Retina (tissue), 1 donor: Measurements from ENCODE around the gene RANBP6.

Experiments used
- DNase-seq: peaks from one replicate; pipeline ENCODE4 v3.0.0-alpha.2; 2016

RANBP6 gene

DNA sequence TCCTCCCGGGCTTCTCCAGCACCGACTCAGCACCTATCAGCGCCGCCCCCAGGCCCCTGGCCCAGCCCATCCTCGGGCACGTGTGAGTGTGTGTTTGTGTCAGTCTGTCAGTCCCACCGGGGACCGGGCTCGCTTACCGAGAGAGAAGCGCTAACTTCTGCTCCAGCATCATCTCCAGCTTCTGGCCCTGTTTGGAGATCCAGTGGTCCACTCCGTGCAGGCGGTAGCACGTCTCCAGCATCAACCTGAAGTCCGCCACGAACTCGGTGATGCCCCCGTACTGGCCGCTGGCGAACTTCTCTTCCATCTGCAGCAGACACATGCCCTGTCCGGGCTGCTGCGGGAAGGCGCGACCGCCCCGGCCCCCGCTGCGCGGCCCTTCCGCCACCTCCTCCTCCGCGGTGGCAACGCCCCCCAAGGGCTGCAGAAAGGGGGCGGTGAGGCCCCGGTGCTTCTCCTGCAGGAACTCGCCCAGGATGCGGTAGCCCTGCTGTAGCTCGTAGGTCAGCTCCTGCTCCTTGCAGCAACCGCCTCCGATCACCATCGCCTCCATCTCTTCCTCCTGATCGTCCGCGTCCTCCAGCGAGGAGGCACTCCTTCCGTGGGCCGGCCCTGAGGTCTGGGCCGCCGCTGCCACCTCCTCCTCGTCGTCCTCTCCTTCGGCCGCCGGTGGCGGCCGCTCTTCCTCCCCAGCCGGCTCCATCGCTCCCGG is 8.2 kb downstream of the RANBP6 start:
- peak; percentile 92 for DNase-seq

DNA sequence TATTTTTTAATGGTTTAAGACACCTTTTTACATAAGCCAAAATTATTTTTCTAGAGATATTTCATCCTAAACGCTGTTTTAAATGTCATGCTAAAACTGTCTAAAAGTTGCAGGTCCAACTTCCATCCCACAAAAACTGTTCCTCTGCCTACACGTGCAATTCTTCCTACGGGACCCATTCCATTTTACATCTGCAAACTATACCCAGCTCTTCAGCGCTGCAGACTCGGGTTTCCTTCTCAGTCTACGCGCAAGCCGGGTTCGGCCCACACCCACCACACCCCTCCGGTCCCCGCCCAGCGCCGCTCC is 8.7 kb downstream of the RANBP6 start:
- no peak for DNase-seq

DNA sequence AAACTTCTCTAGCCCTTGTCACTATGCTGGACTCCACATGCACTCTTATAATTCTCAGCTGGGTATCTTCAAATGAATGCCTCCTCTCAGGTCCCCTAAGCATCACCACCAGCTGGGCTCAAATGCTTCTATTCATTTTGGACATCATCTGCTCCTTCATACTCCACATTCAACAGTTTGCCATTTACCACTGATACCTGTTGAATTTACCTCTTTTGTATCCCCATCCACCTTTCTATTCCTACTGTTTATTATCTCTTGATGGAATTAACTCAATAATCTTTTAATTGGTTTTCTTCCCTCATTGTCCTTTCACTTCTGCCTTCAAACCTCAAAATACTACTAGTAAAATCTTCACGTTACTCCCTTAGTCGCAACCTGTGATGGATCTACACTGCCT is 14.5 kb downstream of the RANBP6 start:
- no peak for DNase-seq

DNA sequence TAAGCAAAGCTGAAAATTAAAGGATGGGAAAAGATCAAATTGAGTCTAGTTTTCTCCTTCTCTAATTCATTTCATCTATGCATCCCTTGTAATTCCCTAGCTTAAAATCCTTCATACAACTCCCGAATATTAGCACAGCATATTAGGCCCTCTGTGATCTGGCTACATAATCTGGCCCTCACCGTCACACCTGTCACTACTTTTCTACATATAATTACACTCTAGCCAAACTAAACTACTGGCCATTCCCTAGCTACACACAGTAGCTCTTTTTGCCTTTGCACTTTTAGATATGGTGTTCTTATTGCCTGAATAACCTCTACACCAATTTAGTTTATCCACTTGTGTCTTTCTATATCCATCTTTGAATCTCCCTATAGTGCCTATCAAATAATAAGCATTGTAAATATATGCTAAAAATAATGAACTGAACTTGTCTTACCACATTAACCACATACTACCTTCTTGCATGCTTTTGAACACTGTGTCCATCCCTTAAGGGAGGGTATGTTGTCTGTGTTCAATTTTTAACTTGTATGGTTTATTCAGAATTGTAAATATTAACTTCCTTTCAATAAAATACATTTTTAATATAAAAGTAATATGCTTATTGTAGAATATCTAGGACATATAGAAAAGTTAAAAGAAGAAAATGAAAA is 15.9 kb downstream of the RANBP6 start:
- DNase-seq: no peak

DNA sequence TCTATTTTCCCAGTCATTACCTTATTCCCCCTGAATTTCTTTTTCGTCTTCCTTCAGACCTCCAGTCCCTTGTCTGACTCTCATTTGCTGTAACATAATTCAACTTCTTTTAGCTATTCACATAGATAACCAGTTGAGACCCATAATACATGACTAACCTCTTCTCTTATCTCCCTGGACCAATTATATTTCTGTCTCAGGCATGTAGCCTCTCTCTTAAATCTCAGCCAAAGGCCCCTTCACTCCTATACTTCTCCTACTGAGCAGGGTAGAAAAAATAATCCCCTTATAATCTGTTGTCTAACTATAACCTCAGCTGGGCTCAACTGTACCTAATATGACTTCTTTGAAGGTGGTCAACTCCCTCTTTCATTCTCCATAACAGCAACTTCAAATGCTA is 20.9 kb downstream of the RANBP6 start:
- DNase-seq: no peak

DNA sequence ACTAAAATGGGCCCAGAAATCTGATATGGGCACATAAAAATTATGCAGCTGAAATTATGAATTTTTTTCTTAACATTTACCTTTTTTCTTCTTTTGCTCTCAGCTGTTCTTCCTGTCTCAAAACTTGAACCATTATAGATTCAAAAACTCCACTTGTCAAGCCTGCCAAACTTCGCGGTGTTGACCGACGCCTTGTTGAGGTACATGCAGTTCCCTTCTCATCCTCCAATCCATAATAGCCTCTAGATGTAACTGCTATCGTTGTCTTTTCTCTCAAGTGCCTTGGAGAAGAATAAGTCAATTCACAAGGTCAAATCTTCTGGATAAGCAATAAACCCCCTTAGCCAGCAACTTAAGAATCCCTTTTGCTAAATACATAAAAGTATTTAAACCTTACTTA is 27.2 kb downstream of the RANBP6 start:
- no peak for DNase-seq

DNA sequence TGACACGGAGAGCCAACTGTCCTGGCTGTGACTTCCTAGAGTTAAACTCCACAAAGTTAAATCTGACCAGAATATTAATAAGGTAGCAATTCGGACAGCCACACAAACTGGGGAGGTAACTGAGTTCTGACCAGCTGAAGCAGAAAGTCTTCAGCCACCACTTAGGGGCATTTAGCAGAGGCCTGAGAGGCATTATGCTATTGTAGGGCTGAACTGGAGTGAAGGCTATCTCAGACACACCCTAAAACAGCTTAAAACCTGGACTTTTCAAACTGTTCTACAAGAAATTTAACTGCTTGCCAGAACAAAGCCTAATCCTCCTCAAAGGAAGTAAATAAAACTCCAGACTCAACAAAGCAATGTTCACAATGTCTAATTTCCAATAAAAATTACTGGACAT is 32.4 kb downstream of the RANBP6 start:
- no peak for DNase-seq

DNA sequence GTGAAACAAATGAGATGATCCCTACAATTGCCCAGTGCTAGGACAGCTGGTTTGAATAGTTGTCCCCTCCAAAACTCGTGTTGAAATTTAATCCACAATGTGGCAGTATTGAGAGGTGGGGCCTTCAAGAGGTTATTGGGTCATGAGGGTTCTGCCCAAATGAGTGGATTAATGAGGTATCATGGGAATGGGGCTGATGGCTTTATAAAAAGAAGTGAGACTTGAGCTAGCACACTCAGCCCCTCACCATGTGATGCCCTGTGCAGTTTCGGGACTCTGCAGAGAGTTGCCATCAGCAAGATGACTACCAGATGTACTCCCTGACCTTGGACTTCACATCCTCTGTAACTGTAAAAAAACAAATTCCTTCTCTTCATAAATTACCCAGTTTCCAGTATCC is 33.1 kb downstream of the RANBP6 start:
- DNase-seq: no peak

DNA sequence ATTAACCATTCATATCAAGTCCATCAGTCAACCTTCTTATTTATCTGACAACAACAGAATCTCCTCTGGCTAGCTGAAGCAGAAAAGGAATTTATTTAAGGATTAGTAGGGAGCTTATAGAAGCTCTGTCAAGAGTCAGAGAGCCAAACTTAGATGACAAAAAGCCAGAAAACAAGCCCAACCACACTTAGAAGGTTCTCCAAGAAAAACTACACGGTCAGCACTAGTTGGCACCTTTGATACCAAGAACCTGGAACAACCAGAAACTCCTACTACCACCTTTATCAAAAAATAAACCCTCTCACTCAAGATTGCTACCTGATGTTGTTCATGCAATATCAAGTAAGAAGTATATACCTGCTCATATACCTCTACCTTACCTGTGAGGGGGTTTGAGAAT is 36.9 kb downstream of the RANBP6 start:
- no peak for DNase-seq

DNA sequence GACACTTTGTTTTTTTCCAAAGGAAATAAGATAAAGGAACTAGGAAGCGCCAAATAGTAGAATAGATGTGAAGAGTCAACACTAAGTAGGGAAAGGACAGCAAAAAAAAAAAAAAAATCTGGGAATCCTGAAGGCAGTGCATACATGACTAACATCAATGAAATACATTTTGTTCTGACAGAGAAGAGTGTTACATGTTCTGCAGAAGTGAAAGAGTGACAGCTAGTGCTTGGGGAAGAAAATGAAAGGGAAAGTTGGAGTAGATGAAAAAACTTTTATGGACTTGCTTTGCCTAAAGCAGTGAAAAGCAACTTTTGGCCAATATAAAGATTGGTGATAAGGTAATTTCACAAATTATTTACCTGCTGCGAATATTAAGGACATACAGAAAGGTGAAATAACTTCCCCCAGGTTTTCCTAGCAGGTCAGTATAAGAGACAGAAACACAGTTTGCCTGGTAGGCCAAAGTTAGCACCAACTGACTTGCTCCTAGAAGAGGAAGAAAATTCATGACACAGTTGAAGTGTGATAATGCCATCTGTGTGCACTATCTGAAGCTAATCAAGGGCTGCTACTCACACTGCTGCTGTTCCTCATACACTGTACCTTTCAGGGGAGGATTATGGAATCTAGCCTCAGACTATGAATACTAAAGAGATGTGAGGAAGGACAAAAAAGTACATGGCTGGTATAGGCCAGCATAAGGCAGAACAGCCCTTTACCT is 38.6 kb downstream of the RANBP6 start:
- DNase-seq: no peak

DNA sequence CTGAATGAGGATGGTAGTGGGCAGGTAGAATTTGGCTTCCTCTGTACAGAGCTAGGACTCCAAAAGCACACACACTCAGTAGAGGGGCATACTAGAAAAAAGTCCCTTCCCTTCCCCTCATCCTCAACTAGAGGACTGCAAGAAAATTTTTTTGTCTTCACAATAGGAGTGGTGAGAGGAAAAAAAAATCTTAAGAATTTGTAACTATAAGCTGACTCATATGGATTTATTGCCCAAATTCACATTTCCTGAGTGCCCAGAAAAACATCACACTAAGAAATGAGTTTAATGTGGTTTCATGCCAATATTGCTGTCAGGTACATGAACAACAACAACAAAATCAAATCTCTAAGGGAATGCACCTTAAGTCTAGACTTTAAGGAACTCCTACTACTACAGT is 43.7 kb downstream of the RANBP6 start:
- no peak for DNase-seq
